GM23248 (cell line): ENCODE results near the gene PZP. TPM values are rescaled to one million over a fixed set of nuclear protein-coding genes. Genes with fewer than 3 reads are reported as not detected.

Experiments
- DNase-seq: peaks from one replicate; pipeline ENCODE4 v3.0.0-alpha.2; 2015
- H2AFZ ChIP-seq: fragments of 200-600 bp; sonication (generic); 2 replicates; pipeline ENCODE4 v1.6.1; 2016; ENCODE audit warnings: antibody characterized with exemption
- H3F3A ChIP-seq: fragments of 200-600 bp; sonication (generic); 2 replicates; pipeline ENCODE4 v1.6.1; 2016; ENCODE audit warnings: mild to moderate bottlenecking, antibody characterized with exemption, mixed run types; ENCODE audit not compliant: insufficient read depth
- H3K27ac ChIP-seq: fragments of 200-600 bp; sonication (generic); 2 replicates; pipeline ENCODE4 v1.5.1; 2016; ENCODE audit warnings: mild to moderate bottlenecking
- H3K27me3 ChIP-seq: fragments of 200-600 bp; sonication (generic); replicated peaks from 2 replicates; pipeline ENCODE4 v1.6.1; 2016; ENCODE audit warnings: mild to moderate bottlenecking; ENCODE audit not compliant: insufficient read depth
- H3K36me3 ChIP-seq: fragments of 200-600 bp; sonication (generic); 2 replicates; pipeline ENCODE4 v1.6.1; 2016; ENCODE audit warnings: low read depth, mild to moderate bottlenecking
- H3K4me1 ChIP-seq: fragments of 200-600 bp; sonication (generic); 2 replicates; pipeline ENCODE4 v1.6.1; 2016; ENCODE audit warnings: mild to moderate bottlenecking; ENCODE audit not compliant: insufficient read depth
- H3K4me2 ChIP-seq: fragments of 200-600 bp; sonication (generic); one replicate; pipeline ENCODE4 v1.6.1; 2016; ENCODE audit warnings: mild to moderate bottlenecking; ENCODE audit not compliant: unreplicated experiment
- H3K4me3 ChIP-seq: fragments of 200-600 bp; sonication (generic); 2 replicates; pipeline ENCODE4 v1.5.1; 2016; ENCODE audit warnings: mild to moderate bottlenecking
- H3K79me2 ChIP-seq: fragments of 200-600 bp; sonication (generic); 2 replicates; pipeline ENCODE4 v1.6.1; 2016; ENCODE audit warnings: mild to moderate bottlenecking; ENCODE audit not compliant: insufficient read depth
- H3K9ac ChIP-seq: fragments of 200-600 bp; sonication (generic); 2 replicates; pipeline ENCODE4 v1.6.1; 2016; ENCODE audit warnings: mild to moderate bottlenecking
- H3K9me2 ChIP-seq: fragments of 200-600 bp; sonication (generic); 2 replicates; pipeline ENCODE4 v1.6.1; 2016; ENCODE audit warnings: mixed run types, mild to moderate bottlenecking, moderate library complexity; ENCODE audit not compliant: insufficient read depth
- H3K9me3 ChIP-seq: fragments of 200-600 bp; sonication (generic); one replicate; pipeline ENCODE4 v1.6.1; 2017; ENCODE audit warnings: low read depth
- H4K20me1 ChIP-seq: fragments of 200-600 bp; sonication (generic); 2 replicates; pipeline ENCODE4 v1.6.0; 2016; ENCODE audit not compliant: insufficient read depth
- EZH2 ChIP-seq: fragments of 200-600 bp; sonication (generic); IDR thresholded peaks from 2 replicates; pipeline ENCODE4 v1.6.1; 2018; ENCODE audit warnings: antibody characterized with exemption, mild to moderate bottlenecking; ENCODE audit not compliant: insufficient read depth, poor library complexity, severe bottlenecking
- EZH2phosphoT487 ChIP-seq: fragments of 200-600 bp; sonication (generic); IDR thresholded peaks from 2 replicates; pipeline ENCODE4 v1.6.1; 2018; ENCODE audit warnings: antibody characterized with exemption, moderate library complexity, mild to moderate bottlenecking, low read depth; ENCODE audit not compliant: insufficient read depth
- WGBS, 2 experiments: methylation state at CpG; one replicate each; pipeline ENCODE4 v1.1.6; 2015 to 2017; ENCODE audit warnings: low lambda C conversion rate in 2 of 2, low coverage in 1 of 2; ENCODE audit errors: missing lambda C conversion rate in 2 of 2; 5-methylcytosine and 5-hydroxymethylcytosine counted together
- in situ Hi-C: fragments of 300-500 bp; cut with MboI; formaldehyde crosslinking; loops from 2 replicates; pipeline ENCODE4 v1.15.0; 2020
- polyA plus RNA-seq: library from polyadenylated mRNA; unstranded; fragments of >200 nt; fragmentation: Nextera tagmentation; extraction: Ambion mirVana; gene quantifications from 2 replicates; pipeline ENCODE4 v1.2.1, GENCODE V29; 2016
- total RNA-seq: library from RNA; depleted of rRNA; stranded (reverse); fragments of >200 nt; shearing (Covaris generic); gene quantifications from 2 replicates; pipeline ENCODE4 v1.2.3, GENCODE V29; 2014

The PZP gene
- total and polyA plus RNA-seq, 2 experiments from 2014 or later, result not detected

DNA sequence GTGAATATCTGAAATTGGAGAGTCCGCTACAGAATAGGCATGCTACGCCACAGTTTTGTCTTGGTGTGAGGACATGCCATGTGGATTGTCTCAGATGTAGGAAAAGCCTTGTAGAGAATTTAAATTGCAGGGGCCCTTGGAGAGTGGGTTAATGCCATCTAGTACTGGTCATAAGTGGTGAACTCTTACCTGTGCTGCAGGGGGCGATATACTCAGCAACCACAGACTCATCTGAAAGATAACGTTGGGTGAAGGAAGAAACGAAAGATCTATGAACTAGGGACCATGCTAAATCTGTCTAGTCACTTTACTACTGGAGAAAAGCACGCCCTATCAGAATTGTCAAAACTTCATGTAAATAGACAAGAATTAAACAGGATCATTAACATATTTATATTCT is 58.8 kb downstream of the PZP start:
- in situ Hi-C loops, result no loop called here
- no peak overlapping the region for H2AFZ ChIP-seq
- H3K36me3 ChIP-seq, result no peaks in the 10 kb centered on the region
- no peaks in the 10 kb centered on the region for H3K9me3 ChIP-seq
- no peak overlapping the region for H3K4me3 ChIP-seq
- H3K27ac ChIP-seq, result no peak overlapping the region
- TF ChIP-seq EZH2phosphoT487, result no peak
- TF ChIP-seq EZH2, result no peak
- DNase-seq, result no peak
- no peaks in the 10 kb centered on the region for H3K9me2 ChIP-seq
- H3K9ac ChIP-seq, result no peak overlapping the region
- H3K27me3 ChIP-seq, result no peaks in the 10 kb centered on the region
- H3K4me1 ChIP-seq, result no peaks in the 10 kb centered on the region
- WGBS, 2 experiments, result 33 to 36% methylated on average over 6 of the region's 6 CpGs
- no peaks in the 10 kb centered on the region for H4K20me1 ChIP-seq
- no peak overlapping the region for H3K4me2 ChIP-seq
- no peaks in the 10 kb centered on the region for H3K79me2 ChIP-seq
- no peaks in the 10 kb centered on the region for H3F3A ChIP-seq

DNA sequence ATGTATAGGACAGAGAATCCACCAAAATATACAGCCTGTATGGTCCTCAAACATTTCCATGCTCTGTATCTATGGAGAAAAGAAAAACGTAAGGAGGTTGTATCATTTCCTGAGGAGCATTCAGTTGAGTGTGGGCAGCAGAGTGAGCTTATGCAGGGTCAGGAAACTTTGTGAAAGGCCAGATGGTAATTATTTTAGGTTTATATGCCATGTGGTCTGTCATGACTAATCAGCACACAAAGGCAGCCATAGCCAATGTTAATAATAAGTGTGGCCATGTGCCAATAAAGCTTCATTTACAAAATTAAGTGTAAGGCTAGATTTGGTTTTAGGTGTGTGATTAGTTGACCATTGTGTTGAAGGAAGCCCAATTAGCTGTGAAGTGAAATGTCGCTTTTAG is 59.3 kb downstream of the PZP start:
- Histone ChIP-seq H3F3A (no peaks in the 10 kb centered on the region), H3K9me2 (no peaks in the 10 kb centered on the region), H2AFZ (no peak overlapping the region), H3K36me3 (no peaks in the 10 kb centered on the region), H3K4me3 (no peak overlapping the region), H3K9me3 (no peaks in the 10 kb centered on the region), H3K27ac (no peak overlapping the region), H3K4me2 (no peak overlapping the region), H4K20me1 (no peaks in the 10 kb centered on the region), H3K9ac (no peak overlapping the region), H3K79me2 (no peaks in the 10 kb centered on the region), H3K4me1 (no peaks in the 10 kb centered on the region), H3K27me3 (no peaks in the 10 kb centered on the region)
- no peak for DNase-seq
- WGBS, 2 experiments, result 11 to 20% methylated on average over 2 of the region's 2 CpGs
- no peak for TF ChIP-seq EZH2
- in situ Hi-C loops, result no loop called here

DNA sequence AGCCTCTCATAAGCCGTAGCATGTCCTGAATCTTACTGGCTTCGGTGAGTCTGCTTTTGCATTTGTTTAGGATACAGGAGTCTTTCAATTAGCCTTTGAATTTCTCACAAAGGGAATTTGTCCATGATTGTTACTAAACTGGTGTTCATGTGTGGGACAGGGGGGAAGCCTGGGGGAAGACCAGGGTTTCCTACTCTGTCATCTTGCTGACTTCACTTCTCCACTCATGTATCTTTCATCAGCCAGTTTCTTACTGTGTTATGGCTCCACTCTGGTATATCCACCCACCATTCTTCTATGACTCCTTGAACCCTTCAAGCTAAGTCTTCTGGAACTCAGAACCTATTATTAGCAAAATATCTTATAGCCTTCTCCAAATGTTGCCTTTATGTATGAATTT is 60.7 kb downstream of the PZP start:
- no peaks in the 10 kb centered on the region for H3K36me3 ChIP-seq
- WGBS, 2 experiments, result 18 to 36% methylated on average over 2 of the region's 2 CpGs
- H3K27ac ChIP-seq, result no peak overlapping the region
- no peaks in the 10 kb centered on the region for H3K79me2 ChIP-seq
- H3K9me2 ChIP-seq, result no peaks in the 10 kb centered on the region
- in situ Hi-C loops, result no loop called here
- no peaks in the 10 kb centered on the region for H3K4me1 ChIP-seq
- H3K4me2 ChIP-seq, result no peak overlapping the region
- no peaks in the 10 kb centered on the region for H4K20me1 ChIP-seq
- TF ChIP-seq EZH2 (no peak), EZH2phosphoT487 (no peak)
- H3K9ac ChIP-seq, result no peak overlapping the region
- no peaks in the 10 kb centered on the region for H3F3A ChIP-seq
- no peak overlapping the region for H3K4me3 ChIP-seq
- no peak overlapping the region for H2AFZ ChIP-seq
- H3K9me3 ChIP-seq, result no peaks in the 10 kb centered on the region
- no peak for DNase-seq
- H3K27me3 ChIP-seq, result no peaks in the 10 kb centered on the region

DNA sequence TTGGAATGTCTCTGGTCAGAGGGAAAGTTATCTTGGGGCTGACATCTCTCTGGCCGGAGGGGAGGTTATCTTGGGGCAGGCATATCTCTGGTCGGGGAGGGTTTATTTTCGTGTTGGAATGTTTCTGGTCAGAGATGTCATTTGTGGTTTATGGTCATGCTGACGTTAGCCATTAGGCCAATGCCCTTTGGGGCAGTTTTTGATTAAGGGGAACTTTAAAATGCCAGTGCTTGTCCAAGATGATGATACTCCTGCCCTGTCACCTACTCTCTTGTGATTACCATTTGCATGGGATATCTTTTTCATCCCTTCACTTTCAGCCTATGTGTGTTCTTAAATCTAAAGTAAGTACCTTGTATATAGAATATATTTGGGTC is 63.5 kb downstream of the PZP start:
- H3K4me3 ChIP-seq, result no peak overlapping the region
- H4K20me1 ChIP-seq, result no peaks in the 10 kb centered on the region

DNA sequence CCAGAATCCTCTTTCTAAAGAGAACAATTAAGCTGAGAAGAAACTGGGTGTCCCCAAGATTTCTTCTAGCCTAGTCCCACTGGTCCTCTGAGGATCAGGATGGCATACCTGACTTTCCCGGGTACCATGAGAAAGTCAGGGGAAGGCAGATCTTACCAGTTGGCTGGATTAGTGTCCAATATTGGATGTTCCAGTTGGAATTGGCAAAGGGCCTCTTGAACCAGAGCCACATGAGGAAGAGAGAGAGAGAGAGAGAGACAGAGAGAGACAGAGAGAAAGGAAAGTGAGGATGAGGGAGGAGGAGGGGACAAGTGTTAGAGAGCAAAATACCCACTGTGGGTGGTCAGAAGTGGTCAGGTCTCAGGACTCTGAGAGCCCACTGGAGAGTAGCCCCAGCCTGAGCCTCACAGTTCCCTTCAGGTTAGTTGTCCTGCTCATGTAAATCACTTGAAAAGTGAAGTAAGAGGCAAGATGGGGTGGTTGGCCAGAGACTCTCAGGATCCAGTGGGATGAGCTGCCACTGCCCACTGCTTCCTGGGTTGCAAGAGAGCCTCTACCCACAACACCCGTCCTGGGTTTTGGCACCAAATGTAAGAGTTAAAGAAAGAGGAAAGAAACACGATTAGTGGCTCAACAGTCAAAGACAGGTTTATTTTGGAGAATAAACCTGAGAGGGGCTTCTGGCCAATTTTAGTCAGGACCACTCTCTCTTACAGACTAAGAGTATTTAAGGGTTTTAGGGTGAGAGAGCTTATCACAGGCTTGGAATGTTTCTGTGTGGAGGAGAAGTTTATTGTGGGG is 64.1 kb downstream of the PZP start:
- Histone ChIP-seq H2AFZ (no peak overlapping the region), H3K4me2 (no peak overlapping the region), H3K9me2 (no peaks in the 10 kb centered on the region), H3K27me3 (no peaks in the 10 kb centered on the region), H3K4me1 (no peaks in the 10 kb centered on the region), H3K36me3 (no peaks in the 10 kb centered on the region), H4K20me1 (no peaks in the 10 kb centered on the region), H3F3A (no peaks in the 10 kb centered on the region), H3K9ac (no peak overlapping the region), H3K4me3 (no peak overlapping the region), H3K79me2 (no peaks in the 10 kb centered on the region), H3K9me3 (no peaks in the 10 kb centered on the region), H3K27ac (no peak overlapping the region)
- no peak for DNase-seq
- in situ Hi-C loops, result no loop called here
- no peak for TF ChIP-seq EZH2phosphoT487
- TF ChIP-seq EZH2, result no peak
- WGBS, 2 experiments, result 13% methylated on average over 3 of the region's 3 CpGs

More for the DNA sequence above, 63.5 kb downstream of the PZP start:
- in situ Hi-C loops, result no loop called here
- Histone ChIP-seq H3K9ac (no peak overlapping the region), H3K4me2 (no peak overlapping the region), H3F3A (no peaks in the 10 kb centered on the region), H3K9me3 (no peaks in the 10 kb centered on the region), H3K36me3 (no peaks in the 10 kb centered on the region), H3K27ac (no peak overlapping the region), H3K9me2 (no peaks in the 10 kb centered on the region), H3K4me1 (no peaks in the 10 kb centered on the region), H2AFZ (no peak overlapping the region), H3K27me3 (no peaks in the 10 kb centered on the region), H3K79me2 (no peaks in the 10 kb centered on the region)
- WGBS, 2 experiments, result 10 to 15% methylated on average over 4 of the region's 4 CpGs
- TF ChIP-seq EZH2phosphoT487 (no peak), EZH2 (no peak)
- no peak for DNase-seq
